ENCODE data around the gene FBL.
"Not testable (repeated sequence)": the region's sequence is repeated elsewhere in the genome, so short reads cannot be mapped to it uniquely, and the experiment has no call there.

The FBL gene

DNA sequence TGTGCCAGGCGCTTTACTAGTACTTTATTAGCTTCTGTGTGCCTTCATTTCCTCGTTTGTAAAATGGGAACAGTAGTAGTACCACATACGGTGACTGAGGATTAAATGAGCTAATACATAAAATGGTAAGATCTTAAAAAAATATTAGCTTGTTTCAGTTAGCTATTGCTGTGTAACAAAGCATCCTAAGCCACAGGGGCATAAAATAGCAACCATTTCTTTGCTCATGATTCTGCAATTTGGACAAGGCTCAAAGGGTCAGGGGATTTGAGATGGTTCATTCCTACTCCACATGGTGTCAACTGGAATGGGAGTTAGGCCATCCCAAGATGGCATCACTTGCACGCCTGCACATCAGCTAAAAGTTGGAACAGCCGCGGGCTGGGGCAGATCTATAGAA, 25.5 kb downstream of the FBL start:
- DNase-seq, result no peak

DNA sequence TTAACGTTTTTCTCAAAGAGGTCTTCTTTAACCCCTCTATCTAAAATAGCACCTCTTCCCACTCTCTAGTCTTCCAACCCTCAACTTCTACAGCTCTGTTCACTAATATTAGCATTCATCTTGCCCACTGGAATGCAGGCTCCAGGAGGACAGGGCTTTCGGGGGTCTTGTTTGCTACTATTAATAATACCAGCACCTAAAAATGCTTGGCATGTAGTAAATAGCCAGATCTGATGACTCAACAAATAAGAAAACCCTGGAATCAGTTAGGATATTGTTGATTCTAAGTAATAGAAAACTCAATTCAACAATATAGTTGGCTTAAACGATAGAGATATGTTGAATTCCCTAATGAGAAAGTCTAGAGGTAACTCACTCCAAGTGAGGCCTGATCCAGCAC, 26.4 kb downstream of the FBL start:
- DNase-seq, result no peak

DNA sequence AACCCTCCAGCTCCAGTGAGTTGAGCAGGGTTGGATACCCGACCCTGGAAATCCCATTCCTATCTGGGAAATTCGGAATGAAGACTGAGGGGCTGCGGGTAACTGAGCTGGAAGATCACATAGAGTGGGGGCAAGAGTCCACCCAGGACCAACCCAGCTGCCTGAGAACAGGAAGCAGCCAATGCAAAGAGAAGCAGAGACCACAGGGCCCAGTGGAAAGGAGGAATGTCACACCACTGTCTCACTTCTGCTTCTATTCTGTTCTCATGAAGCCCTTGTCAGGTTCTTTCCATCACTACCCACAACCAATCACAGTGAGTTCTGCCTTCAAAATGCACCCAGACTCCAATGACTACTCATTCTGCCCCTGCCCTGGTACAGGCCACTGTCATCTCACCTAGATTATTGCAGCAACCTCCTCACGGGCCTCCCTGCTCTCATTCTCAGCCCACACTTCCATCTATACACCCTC, 27.5 kb downstream of the FBL start:
- no peak for DNase-seq

DNA sequence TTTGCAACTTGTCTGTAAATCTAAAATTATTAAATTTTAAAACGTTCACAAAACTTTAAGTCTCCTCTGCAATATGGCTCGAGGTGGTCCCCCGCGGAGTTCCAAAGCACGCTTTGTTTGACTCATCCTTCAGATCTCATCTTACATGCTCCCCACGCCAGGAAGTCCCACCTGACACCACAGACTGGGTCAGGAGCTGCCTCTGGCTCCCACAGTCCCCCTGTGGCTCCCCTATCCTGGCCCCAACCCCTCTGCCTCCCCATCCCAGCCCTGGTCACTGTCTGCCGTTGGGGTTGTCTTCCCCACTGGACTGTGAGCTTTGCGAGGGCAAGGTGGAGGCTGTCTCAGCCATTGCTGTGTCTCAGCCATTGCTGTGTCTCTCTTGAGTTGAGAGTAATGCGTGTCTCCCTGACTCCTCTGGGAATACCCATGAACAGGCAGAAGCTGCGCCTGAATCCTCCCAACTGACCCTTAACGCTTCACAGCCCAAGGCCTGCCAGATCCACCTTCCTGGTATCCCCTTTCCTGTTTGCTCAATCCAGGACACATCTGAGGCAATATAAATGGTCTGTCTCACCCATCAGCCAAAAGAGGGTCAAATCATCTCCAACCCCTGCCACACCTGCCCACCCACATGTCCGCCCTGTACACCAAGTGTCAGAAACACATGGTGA, 28.2 kb downstream of the FBL start:
- DNase-seq, result no peak

DNA sequence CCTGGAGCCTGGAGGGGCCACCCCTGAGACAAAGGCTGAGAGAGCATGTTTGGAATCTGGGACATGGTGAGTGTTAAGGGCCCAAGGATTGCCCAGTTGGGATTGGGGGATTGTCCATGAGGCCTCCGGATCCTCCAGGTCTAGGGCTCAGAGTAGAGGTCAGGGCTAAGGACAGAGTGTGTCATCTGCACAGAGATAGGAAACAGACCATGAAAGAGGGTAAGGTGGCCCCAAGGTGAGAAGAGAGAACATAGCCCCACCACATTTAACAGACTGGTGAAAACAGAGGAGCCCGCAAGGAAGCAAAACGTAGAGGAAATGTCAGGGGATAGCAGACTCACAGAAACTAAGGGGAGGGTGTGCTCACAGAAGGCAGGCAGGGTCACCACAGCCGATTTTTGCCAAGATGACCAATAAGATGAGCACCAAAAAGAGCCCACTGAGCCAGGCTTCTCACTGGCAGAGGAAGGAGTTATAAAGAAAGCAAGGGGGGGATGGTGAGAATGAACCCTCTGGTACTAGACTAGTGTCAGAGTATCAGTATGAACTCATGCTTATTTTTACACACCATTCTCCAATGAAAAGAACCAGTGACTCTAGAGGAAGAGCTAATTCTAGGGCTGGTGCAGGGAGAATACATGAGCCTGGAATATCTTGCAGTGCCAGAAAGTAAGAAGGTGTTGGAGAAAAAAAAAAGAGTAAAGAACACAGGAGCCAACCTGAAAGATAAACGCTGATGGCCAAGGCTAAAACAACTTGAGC, 29.7 kb downstream of the FBL start:
- DNase-seq, result no peak

DNA sequence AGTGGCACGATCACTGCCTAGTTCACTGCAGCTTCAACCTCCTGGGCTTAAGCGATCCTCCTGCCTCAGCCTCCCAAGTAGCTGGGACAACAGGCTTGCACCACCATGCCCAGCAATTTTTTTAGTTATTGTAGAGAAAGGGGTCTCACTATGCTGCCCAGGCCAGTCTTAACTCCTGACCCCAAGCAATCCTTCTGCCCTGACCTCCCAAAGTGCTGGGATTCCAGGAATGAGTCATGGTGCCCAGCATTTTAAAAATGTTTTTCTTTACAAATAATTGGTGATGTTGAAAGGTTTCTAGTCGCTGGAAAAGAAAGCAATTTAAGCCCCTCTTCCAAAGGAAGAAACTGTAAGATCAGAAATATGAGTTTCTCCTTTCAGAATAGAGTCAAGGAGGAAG, 31.6 kb downstream of the FBL start:
- DNase-seq, result no peak

DNA sequence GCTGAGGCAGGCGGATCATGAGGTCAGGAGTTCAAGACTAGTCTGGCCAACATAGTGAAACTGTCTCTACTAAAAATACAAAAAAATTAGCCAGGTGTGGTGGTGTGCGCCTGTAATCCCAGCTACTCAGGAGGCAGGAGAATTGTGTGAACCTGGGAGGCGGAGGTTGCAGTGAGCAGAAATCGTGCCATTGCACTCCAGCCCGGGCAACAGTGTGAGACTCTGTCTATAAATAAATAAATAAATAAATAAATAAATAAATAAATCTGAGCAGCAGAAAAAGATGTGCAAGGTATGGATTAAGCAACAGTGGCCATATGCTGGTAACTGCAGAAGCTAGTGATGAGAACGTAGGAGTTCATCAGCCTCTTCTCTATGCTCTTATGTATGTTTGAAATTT, 32.1 kb downstream of the FBL start:
- not testable (repeated sequence) for DNase-seq

DNA sequence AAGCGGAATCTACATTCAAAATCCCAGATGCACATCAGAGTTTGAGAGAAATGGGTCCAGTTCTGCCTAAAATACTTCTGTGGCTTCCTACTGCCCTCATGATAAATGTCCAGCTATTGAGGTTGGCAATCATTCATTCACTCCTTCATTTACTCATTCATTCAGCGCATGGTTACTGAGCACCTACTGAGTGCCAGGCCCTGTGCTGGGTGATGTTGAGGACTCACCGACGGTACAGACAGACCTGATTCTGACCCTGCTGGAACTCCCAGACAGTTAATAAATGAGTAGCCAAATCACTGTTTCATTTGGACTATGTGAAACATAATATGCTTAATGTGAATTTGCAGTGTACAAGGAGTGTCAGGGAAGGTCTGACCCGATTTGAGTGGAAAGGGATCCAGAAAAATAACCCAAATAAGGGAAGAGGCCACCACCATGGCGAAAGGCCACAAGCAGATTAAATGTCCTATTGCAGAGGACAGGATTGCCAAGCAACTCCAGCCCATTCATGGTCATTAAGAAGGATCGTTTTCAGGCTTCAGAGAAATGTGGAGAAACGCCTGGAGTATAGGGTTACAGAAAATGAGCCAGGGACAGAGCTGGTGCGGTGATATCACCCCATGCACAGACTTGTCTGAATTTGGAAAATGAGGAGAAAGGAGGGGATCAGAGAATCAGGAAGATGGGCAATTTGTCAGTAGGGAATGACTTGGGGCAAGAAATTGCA, 32.8 kb downstream of the FBL start:
- DNase-seq, result no peak

DNA sequence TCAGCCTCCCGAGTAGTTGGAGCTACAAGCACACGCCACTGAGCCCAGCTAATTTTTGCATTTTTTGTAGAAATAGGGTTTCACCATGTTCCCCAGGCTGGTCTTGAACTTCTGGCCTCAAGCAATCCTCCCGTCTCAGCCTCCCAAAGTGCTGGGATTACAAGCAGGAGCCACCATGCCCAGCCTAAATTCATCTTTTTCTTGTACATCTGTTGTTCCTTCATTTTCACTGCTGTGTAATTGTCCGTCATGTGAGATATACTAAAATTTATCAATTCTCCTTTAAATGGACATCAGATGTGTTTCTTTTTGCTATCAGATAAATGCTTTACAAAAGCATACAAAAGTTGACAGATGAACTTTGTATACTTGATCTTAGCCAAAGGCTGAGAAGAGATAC, 35.1 kb downstream of the FBL start:
- DNase-seq, result no peak

DNA sequence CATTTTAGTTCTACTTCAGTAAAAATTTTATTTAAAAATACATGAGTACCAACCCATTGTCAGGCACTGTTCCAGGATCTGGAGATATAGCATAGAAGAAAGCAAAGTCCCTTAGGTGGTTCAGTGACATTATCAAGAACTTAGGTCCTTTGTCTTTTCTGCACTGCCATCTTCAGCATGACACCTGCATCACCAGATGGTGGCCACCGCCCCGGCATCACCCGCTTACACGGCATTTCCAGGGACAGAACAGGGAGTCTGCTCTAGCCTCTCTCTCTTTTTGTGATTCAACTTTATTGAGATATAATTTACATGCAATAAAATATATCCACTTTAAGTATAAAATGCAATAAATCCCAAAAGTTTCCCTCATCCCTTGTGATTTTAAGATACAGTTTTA, 35.8 kb downstream of the FBL start:
- no peak for DNase-seq

DNA sequence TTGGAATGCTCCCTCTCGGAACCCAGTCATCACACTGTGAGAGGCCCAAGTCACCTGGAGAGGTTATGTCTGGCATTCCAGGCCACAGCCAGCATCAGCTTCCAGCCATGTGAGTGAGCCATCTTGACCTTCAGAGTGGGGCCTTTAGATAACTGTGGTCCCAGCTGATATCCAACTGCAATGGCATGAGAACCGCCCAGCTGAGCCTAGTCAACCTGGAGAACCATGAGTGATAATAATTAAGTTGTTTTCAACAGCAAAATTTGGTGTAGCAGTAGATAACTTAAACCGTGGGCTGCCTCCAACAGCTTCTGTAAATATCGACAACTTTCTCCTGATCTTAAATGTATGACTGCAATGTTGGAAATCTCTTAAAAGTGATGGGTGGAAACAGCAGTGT, 36.8 kb downstream of the FBL start:
- no peak for DNase-seq

DNA sequence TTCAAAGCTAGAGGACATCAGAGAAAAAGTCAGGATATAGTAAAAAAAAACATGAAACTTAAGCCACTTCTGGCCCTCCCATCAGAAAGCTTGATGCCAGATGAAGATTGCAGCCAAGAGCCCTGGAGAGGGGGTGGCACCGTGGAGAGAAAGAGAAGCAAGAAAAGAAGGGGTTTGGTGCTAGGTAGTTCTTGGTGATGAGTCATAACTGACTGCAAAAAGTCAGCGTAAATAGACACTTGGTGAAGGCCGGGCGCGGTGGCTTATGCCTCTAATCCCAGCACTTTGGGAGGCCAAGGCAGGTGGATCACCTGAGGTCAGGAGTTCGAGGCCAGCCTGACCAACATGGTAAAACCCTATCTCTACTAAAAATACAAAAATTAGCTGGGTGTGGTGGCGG, 37.5 kb downstream of the FBL start:
- not testable (repeated sequence) for DNase-seq

DNA sequence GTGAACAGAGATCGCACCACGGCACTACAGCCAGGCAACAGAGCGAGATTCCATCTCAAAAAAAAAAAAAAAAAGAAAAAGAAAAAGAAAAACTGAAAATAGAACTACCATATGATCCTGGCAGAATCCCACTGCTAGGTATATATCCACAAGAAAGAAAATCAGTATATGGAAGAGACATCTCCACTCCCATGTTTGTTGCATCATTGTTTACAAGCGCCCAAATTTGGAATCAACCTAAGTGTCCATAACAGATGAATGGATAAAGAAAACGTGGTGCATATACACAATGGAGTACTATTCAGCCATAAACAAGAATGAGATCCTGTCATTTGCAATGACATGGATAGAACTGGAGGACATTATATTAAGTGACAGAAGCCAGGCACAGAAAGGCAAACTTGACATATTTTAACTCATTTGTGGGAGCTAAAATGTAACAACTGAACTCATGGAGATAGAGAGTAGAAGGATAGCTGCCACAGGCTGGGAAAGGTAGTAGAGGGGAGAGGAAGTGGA, 38.3 kb downstream of the FBL start:
- DNase-seq, result no peak

DNA sequence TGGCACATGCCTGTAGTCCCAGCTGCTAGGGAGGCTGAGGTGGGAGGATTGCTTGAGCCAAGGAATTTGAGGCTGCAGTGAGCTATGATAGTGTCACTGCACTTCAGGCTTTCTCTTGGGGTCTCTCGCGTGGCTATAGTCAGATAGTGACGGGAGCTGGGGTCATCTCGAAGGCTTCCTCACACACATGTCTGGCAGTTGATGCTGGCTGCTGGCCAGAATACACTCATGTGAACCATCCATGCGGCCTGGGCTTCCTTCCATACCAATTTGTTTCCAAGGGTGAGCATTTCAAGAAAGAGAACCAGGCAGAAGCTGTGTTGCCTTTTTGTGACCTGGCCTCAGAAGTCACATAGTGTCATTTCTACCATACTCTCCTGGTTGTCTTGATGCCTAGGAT, 41.1 kb downstream of the FBL start:
- DNase-seq, result no peak

DNA sequence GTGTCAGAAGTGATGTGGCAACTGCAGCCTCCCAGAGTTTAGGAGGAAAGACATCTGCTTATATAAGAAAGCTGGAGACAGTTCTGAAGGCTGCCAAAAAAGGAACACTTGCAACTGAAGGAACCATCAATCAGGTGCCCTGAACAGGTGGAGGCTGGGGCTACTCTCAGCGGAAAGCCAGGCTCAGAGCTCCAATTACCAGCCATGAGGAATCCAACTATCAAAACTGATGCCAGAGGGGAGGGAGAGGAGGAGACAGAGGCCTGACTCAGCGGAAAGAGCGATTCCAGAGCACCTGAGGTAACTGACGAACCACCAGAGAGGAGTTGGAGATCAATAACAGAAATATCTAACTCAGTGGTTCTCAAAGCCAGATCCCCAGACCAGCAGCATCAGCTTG, 43.2 kb downstream of the FBL start:
- DNase-seq, result no peak

DNA sequence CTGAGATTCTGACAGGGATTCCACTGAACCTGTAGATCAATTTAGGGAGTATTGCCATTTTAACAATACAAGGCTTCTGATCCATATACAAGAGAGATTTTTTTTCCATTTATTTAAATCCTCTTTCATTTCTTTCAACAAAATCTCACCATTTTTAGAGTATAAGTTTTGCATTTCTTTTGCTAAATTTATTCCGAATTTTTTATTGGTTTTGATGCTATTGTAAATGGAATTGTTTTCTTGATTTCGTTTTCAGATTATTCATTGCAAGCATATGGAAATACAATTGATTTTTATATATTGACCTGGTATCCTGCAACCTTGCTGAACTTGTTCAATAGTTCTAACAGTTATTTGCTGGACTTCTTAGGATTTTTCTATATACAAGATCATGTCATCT, 49.1 kb downstream of the FBL start:
- DNase-seq, result no peak

DNA sequence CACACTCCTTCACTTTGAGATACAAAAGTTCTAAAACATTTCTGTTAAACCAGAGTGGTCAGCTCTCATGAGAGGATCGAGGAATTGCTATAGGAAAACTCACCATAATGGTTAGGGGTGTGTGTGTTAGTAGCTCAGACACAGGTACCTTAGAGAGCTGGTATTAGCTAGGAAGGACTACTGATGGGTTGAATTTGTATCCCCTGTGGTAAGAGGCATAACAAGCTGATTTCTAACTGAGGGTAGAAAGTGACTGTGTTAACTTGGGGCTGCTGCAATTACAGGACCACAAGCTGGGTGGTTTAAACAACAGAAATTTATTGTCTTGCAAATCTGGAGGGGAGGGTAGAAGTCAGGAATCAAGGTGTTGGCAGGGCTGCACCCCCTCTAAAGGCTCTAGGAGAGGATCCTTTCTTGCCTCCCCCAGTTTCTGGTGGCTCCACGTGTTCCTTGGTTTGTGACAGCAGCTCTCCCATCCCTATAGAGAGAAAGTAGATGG, 50.1 kb downstream of the FBL start:
- DNase-seq, result no peak

DNA sequence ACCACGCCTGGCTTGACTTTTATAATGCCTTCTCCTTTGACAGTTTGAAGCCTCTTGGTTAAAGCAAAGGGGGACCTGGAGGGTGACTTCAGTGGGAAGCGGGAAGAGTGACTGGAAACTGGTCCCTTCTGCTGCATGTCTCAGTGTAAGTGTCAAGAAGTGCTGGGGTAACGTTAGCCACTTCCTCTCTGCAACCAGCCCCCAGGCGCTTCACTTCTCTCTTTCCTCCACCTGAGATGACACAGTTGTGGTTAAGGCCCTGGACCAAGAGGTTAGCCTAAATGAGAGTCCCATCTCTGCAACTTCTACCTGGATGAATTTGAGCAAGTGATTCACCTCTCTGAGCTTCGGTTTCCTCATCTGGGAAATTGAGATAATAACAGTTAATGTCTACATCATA, 51.2 kb downstream of the FBL start:
- no peak for DNase-seq

DNA sequence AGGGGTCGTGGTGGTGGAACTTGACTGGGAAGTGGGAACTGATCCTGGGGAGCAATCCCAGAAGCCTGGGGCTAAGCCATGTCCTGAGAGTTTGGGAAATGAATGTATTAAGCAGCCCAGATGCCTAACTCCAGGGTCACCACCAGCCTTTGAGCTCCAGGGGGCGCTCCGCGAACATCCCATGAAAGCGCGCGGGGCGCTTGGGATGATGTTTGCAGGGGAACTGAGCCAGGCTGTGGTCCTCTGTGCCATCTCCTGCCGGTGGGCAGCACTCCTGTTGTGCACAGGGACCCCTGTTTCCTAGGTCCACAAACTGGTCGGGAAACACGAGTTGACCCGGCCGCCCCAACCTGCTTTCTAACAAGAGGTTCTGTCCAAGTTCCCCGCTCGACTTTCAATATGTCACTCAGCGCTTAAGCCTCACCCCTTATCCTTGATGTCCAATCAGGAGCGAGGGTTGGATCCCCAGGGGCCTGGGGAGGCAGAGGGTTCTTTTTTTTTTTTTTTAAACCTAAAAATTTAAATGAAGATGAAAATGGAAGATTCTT, 53.1 kb downstream of the FBL start:
- DNase-seq, result peak; percentile 79

DNA sequence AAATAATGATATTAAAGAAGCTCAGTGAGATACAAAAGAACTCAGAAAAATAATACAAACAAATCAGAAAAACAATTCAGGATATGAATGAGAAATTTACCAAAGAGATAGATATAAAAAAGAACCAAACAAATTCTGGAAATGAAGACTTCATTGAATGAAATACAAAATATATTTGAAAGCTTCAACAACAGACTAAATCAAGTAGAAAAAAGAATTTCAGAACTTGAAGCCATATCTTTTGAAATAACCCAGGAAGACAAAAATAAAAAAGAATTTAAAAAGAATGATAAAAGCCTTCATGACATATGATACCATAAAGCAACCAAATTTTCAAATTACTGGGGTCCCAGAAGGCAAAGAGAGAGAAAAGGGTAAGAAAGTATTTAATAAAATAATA, 57.9 kb downstream of the FBL start:
- no peak for DNase-seq
